Measurements from ENCODE around the gene TBC1D22A.

GRCh38 chr22:47033648-47034000 lies 271.2 kb downstream of the TBC1D22A start:
- TF ChIP-seq CTCF (conservative IDR thresholded peaks at IDR 0.05; ENCODE audit: low read length), result no peak
- TF ChIP-seq EZH2phosphoT487 (IDR thresholded peaks at IDR 0.05; ENCODE audit: borderline replicate concordance, low read depth, low read length), result no peak

Data from OCI-LY7 (cell line).